GM12801 (cell line): ENCODE data around the gene ARHGEF11.

Source experiments
- CTCF ChIP-seq: IDR thresholded peaks from one replicate; pipeline ENCODE4 v1.5.1; 2011; ENCODE audit warnings: control low read depth; ENCODE audit not compliant: insufficient read length; ENCODE audit errors: extremely low read depth

Gene ARHGEF11

DNA sequence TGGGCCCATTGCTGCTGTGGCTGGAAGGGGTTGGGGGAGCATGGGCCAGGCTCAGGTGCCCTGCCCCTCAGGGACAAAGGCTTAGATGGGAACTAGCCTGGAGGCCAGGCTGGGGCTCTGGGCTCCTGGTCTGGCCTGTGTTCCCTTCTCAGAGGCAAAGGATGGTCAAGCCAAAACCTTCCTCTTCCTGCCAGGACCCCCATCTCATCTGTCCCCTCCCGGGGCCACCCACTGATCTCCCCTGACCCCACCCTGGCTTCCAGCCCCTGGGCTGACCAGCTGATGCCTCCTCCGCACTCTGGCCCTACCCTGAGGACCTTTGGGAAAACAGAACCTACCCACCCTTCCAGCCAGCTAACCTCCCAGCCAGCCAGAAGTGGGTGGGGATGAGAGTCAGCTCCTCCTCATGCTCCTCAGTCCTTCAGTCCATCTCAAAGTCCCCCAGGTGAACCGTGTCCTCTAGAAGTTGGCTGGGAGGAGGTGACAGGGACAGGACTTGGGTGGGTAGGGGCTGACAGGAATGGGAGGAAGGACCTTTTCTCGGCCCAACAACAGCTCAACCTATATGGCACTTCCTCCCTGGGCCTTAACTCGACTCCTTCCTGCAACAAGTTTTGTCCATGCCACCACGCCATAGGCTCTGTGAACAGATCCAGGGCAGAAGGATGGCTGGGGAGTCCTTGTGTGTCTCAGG, 144.5 kb downstream of the ARHGEF11 start:
- TF ChIP-seq CTCF: no peak

DNA sequence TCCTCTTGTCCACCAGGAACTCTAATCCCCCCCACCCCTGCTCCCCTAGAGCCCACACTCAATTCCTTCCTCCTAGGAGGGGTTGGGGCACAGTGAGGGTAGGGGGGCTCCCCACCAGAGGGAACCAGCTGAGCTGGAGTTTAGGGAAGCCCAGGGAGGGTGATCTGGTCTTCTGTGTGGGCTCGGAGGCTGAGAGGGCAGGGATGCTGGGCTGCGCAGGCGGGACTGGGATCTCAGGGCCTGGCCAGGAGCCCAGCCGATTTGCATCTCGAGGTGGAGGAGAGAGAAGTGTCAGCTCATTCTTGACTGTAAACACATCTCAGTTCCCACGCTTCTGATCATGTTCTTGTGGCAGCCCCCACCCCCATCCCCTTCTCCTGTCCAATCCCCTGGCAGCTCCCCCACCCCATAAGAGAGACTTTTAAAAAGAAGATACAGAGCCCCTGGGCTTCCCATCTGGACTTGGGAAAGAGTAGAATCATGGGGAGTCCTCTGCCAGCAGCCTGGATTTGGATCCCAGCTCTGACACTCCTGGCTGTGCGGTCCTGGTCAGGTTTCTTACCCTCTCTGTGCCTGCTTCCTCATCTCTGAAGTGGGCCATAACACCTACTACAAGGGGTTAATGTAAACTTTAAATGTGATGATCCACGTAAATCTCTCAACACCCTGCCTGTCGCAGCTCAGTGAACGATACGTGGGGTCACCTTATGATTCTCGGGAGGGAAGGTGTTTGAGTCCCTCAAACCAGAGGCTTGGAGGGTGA, 145.4 kb downstream of the ARHGEF11 start:
- no peak for TF ChIP-seq CTCF

GRCh38 chr1:156898971-156899664, 146.4 kb downstream of the ARHGEF11 start:
- no peak for TF ChIP-seq CTCF

- TF ChIP-seq CTCF: no peak
These were observed 147.4 kb downstream of the ARHGEF11 start for GRCh38 chr1:156898161-156898566.

- no peak for TF ChIP-seq CTCF
These were observed 148.3 kb downstream of the ARHGEF11 start for GRCh38 chr1:156897078-156897825.

GRCh38 chr1:156896490-156897033, 149.0 kb downstream of the ARHGEF11 start:
- TF ChIP-seq CTCF: no peak
